ENCODE data around the gene ATP8B4.
"Not testable (repeated sequence)": the region's sequence is repeated elsewhere in the genome, so short reads cannot be mapped to it uniquely, and the experiment has no call there.

Gene ATP8B4

DNA sequence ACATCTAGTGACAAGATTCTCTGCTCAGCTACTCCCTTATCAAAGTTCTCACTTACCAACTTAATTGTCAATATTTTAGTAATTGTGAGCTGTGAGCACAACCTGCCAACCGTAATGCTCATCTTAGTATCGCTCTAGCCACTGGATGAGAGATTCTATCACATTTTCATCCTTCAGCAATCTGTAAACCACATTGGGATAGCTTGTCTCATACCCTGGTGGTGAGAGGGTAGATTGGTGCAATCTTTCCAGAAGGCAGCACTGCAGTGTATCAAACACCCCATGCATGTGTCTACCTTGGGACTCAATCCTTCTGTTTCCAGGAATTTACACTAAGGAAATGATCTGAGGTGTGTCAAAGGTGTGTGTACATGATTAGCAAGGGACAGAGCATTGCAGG, 18.9 kb upstream of the ATP8B4 start:
- no peak for DNase-seq

- DNase-seq, result no peak
Measured at GRCh38 chr15:50137330-50137761, 18.3 kb upstream of the ATP8B4 start.

GRCh38 chr15:50135031-50135551, 16.1 kb upstream of the ATP8B4 start:
- DNase-seq, result no peak

- DNase-seq, result no peak
Measured at GRCh38 chr15:50134524-50135024, 15.5 kb upstream of the ATP8B4 start.

- not testable (repeated sequence) for DNase-seq
Measured at GRCh38 chr15:50132251-50132984, 13.4 kb upstream of the ATP8B4 start.

DNA sequence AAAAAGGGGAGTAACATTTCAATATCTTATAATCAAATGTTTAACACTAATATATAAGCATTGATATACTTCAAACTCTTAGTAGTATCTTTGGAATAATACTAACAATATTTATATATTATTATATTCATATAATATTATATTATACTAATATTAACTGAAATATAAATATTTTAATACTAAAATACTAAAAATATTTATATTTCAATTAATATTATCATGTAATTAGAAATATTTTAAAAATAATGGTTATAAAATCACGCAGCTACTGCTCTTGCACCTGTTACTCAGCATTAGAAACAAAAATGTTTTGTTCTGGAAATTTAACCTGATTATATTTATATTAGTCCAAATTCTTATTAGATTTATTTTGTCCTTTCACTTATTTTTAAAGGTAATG, 12.6 kb upstream of the ATP8B4 start:
- DNase-seq, result no peak

DNA sequence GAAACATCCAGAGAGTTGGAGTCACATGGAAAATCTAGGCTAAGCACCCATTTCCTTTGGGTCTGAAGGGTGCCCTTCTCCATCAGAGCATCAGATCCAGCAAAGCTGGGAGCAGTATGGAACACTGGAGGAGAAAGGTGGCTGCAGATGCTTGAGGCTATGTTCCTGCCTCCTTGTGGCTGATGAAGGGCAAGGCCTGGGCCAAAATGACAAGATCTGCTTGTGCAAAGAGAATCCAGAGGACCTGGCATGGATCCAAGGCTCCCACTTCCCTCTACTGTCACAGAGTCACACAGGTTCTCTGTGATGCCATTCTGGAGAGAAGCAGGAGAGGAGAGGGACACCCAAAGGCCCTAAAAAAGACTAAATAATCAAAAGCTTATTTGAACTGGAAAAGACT, 9.2 kb upstream of the ATP8B4 start:
- DNase-seq, result no peak

- DNase-seq, result no peak
Measured at GRCh38 chr15:50127255-50127777, 8.3 kb upstream of the ATP8B4 start.

GRCh38 chr15:50126072-50126471, 7.0 kb upstream of the ATP8B4 start:
- no peak for DNase-seq

- no peak for DNase-seq
Measured at GRCh38 chr15:50124631-50125030, 5.6 kb upstream of the ATP8B4 start.

DNA sequence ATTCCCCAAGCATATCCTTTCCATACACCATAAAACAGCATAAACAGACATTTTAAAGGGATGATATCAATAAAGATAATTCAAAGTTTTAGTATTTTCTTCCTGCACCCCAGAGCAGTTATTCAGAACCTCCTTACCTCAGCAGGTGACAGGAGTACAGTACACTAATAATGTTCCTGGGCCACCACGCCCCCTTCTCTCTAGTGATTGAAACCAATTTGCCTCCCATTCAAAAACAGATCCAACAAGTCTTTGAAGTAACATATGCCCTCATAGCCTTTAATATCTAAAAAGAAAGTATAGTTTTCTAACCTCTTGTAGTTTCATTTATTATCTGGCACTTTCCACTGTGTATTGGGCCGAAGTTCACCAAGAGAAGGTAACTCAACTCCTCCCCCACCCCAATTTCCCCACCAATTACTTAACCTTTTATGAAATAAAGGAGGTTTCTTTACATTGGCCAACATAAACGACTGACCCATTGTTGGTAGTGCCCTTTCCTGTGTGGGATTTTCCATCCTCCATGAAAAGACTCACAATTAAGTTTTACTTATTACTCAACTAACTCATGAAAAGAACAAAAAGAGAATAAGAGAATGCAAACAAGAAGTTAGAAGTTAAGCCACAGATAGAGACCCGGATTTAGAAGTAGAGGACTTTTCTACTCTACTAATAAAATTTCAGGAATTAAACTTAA, 5.0 kb upstream of the ATP8B4 start:
- no peak for DNase-seq

DNA sequence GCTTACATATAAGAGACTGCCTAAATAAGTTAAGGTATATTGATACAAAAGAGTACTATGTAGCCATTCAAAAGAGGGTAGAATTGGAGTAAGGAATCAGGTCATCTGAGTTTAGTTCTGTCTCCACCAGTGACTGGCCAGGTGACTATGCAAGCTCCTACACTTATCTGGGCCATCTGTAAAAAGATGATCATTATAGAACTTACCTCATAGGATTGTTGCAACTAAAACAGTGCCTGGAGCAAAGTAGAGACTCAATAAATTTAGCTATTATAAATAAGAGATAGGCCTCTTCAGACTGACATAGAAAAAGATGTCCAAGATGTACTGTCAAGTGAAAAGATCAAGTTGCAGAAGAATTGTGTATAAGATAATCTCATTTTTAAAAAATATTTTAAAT, 1.7 kb upstream of the ATP8B4 start:
- no peak for DNase-seq

DNA sequence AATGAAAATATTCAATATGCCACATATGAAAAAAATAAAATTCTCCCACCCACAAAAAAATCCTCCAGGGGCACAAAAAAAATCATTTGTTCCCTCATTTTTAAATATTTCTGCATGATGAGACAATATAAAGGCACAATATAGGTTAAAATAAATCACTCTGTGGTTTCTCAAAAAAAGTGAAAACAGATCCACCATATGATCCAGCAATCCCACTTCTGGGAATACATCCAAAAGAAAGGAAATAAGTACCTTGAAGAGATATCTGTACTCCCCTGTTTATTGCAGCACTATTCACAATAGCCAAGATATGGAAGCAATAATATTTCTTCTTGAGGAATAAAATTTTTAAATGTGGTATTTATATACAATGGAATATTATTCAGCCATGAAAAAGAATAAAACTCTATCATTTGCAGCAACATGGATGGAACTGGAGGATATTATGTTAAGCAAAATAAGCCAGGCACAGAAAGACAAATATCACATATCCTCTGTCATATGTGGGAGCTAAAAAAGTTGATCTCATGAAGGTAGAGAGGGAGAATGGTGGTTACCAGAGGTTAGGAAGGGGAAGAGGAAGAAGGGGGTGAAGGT, 1.5 kb downstream of the ATP8B4 start:
- no peak for DNase-seq

DNA sequence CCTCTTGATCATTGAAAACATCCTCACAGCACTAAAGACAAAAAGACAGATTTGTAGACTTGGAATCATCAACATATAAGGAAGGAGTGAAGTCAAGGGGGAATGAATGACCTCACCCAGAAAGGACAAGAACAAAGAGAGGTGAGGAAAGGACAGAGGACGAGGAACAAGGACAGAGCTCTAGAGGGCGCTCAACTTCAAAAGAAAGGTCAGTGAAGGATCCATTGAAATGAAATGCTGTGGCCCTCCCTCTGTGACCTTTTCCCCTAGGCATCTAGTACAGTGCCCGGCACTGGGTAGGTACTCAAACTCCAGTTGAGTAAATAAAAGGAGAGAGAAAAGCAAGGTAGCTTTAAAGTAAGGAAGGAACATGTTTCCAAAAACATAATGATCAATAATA, 2.6 kb downstream of the ATP8B4 start:
- DNase-seq, result no peak

DNA sequence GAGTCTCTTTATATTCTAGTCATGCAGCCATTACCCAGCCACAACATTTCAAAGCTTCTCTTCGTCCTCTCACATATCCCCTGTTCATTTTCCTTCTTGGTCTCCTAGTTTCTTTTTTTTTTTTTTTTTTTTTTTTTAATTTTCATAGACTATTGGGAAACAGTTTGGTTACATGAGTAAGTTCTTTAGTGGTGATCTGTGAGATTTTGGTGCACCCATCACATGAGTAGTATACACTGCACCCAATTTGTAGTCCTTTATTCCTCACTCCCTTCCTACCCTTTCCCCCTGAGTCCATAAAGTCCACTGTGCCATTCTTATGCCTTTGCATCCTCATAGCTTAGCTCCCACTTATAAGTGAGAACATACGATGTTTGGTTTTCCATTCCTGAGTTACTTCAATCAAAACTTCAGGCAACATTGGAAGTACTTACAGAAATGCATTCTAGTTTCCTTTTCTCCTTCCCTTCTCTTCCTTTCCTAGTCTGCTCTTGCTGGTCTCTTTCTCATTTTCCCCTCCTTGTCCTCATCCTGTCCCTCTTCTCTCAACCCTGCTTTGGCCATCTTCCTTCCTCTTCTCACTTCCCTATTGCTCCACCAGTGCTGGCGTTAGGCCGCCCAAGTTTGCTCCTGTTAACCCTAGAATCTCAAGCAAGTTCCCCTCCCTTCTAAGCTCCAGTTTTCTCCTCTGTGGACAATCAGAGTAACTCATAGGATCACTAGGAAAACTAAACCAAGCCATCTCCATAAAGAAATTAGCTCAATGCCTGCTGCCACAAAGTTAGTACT, 4.8 kb downstream of the ATP8B4 start:
- no peak for DNase-seq

- no peak for DNase-seq
Measured at GRCh38 chr15:50113187-50113505, 5.9 kb downstream of the ATP8B4 start.

DNA sequence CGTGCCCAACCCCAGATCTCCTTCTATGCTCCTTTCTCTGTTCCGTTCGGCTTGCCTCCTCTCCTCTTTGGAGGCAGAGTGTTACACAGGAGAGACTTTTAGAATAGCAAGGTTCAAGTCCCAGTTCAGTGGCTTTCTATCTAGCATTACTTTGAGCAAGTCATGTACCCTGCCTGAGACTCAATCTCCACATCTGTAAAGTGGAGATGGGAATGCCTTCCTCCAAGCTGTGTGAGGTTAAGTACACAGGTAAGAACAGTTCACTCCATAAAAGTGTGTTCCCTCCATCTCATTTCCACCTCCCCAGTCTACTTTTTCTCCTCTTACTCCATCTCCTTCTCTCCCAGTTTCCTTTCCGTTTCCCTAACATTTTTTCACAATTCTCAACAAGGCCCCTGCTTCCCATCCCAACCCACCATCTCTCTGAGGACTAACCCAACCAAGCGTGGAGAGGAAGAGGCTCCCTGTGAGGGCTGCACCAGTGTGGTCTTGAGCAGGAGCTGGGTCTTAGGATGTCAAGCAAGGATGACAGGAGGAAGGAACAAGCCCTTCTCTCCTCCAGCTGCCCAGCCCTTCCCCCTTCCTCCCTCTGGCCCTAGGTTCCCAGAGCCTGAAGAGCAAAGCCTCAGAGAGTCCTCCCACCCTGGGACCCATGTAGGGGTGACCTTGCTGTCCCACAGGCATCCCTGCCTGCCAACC, 6.4 kb downstream of the ATP8B4 start:
- DNase-seq, result no peak

GRCh38 chr15:50110285-50110684, 8.7 kb downstream of the ATP8B4 start:
- DNase-seq, result no peak

DNA sequence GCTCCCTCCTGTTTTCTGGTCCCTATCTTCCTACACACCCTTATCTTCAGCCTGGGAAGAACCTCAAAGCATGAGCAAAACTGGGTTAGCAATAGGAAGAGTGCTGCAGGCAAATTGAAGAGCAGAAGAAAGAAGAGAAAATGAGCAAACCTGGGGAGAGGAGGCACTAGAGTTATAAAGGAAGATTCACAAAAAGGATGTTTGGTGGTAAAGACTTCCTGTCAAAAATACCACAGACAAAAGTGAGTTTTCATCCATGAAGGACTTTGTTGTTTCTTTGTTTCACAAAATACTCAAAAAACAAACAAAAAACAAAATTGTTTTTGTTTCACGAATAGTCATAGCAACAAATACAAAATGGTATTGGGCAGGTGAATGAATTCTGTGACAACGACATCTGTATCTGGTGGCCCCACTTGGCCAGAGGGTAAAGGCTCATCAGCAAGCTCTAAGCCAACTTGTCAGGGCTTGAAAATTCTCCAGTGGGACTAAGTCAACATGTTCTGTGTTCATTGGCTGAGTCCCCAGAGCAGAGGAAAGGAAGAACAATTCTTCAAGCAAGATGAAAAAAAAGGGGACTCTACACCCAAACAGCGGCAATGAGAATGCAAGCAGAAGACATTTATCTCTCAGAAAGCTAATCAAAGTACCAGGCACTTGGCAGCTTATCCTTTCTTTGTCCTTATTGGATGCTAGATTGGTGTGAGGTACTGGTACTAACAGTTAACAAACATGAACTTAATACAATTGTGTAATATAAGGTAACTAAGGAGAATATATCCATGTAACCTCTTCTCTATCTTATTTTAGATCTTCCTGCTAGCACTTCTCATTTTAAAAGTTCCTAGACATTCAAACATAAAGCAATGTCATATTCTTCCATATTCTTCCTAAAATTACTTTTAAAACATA, 9.7 kb downstream of the ATP8B4 start:
- no peak for DNase-seq

DNA sequence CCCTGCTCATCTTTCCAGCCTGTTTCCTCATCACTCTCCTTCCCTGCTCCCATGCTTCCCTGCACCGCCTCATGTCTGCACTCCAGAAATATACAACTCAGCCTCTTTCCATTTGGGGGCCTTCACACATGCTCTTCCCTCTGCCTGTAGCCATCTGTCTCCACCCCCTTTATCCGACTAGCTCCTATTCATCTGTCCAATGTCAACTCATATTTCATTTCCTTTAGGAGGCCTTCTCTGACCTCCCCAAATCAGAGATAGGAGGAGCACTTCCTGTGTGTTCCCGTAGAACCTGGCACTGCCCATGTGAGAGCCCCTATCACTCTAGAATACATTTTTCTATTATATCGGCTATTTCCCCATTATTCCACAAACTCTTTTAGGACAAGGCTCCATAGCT, 10.6 kb downstream of the ATP8B4 start:
- no peak for DNase-seq
